Skin of body (tissue), 2 donors: ENCODE measurements around the gene RBM34. TPM values are rescaled to one million over a fixed set of nuclear protein-coding genes. Genes with fewer than 3 reads are reported as not detected.
"Not testable (repeated sequence)": the region's sequence is repeated elsewhere in the genome, so short reads cannot be mapped to it uniquely, and the experiment has no call there.

Experiments
- DNase-seq: peaks from one replicate; lab custom pipeline; 2025; lab: John Stamatoyannopoulos, UW
- total RNA-seq: library from RNA; depleted of rRNA; stranded (reverse); fragments of >200 nt; gene quantifications from one replicate; pipeline ENCODE4 v1.2.3, GENCODE V29; 2014

The RBM34 gene
- total RNA-seq, 1 donor from 2014 or later: 47.2 TPM

- no peak for DNase-seq
Measured at GRCh38 chr1:235113183-235113917, 47.7 kb downstream of the RBM34 start.

- no peak for DNase-seq
Measured at GRCh38 chr1:235112297-235113182, 48.5 kb downstream of the RBM34 start.

- DNase-seq: no peak
Measured at GRCh38 chr1:235111107-235111506, 49.9 kb downstream of the RBM34 start.

- no peak for DNase-seq
Measured at GRCh38 chr1:235108876-235109275, 52.2 kb downstream of the RBM34 start.

- no peak for DNase-seq
Measured at GRCh38 chr1:235108185-235108593, 52.9 kb downstream of the RBM34 start.

- no peak for DNase-seq
Measured at GRCh38 chr1:235107368-235108184, 53.5 kb downstream of the RBM34 start.

- DNase-seq: no peak
Measured at GRCh38 chr1:235106457-235106856, 54.6 kb downstream of the RBM34 start.

GRCh38 chr1:235105051-235106043 is 55.7 kb downstream of the RBM34 start:
- no peak for DNase-seq

- no peak for DNase-seq
Measured at GRCh38 chr1:235102993-235103411, 58.0 kb downstream of the RBM34 start.

GRCh38 chr1:235102259-235102582 is 58.8 kb downstream of the RBM34 start:
- no peak for DNase-seq

GRCh38 chr1:235101558-235102258 is 59.3 kb downstream of the RBM34 start:
- DNase-seq: no peak

- peak; percentile 48 for DNase-seq
Measured at GRCh38 chr1:235100194-235100772, 60.8 kb downstream of the RBM34 start.

GRCh38 chr1:235098991-235099390 is 62.1 kb downstream of the RBM34 start:
- no peak for DNase-seq

- DNase-seq: no peak
Measured at GRCh38 chr1:235098547-235098946, 62.5 kb downstream of the RBM34 start.

GRCh38 chr1:235097501-235097900 is 63.5 kb downstream of the RBM34 start:
- DNase-seq: not testable (repeated sequence)

GRCh38 chr1:235095938-235096562 is 65.0 kb downstream of the RBM34 start:
- no peak for DNase-seq

GRCh38 chr1:235093696-235094592 is 67.1 kb downstream of the RBM34 start:
- DNase-seq: peak; percentile 47
